ENCODE results near the gene TTBK2. TPM values are rescaled to one million over a fixed set of nuclear protein-coding genes. Genes with fewer than 3 reads are reported as not detected.

The TTBK2 gene
- total RNA-seq, 4 donors from 2014 or later, result 8.8 to 20.3 (median 16.2) TPM

DNA sequence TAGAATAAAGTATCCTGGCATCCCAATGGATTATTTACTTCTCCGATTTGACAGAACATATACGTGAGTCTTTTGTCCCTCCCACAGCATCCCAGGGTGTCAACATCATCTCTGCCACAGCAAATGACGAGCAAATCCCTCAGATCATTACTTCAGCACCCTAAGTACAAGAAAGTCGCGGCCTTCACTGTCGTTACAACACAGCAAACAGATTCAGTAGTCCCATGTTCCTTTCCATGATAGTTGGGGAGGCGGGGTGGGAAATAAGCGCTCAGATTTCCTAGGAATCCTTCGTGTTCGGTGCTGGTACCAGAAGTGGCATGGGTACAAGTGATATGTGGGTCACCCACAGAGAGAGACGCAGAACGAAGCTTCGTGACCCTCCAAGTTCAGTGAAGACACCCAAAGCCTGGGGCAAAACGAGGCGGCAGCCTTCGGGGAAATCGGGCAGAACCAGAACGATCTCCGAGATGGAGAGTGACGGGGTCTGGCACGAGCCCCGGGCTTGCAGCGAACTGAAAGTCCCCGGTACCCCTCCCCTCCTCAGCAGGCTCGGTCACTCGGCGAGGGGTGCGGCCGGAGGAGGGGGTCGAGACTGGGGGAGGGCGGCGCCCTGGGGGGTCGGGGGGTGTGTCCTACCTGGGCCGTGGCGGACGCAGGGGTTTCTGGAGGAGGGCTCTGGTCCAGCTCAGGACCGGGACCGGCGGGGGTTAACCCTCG is 619 bp downstream of the TTBK2 start:
- peaks cover 19 to 28% of the 10 kb centered on the region in 2 donors for H3K4me1 ChIP-seq
- H3K9me3 ChIP-seq, result no peaks in the 10 kb centered on the region
- no peaks in the 10 kb centered on the region for H3K27me3 ChIP-seq
- peak; percentile 7 to 20 for DNase-seq
- TF ChIP-seq POLR2A (IDR thresholded peaks at IDR 0.05) (peak in 1 of 2 donors; percentile 6), CTCF (IDR thresholded peaks at IDR 0.05 in 4 of 5, conservative IDR thresholded peaks at IDR 0.05 in 1 of 5) (no peak)
- peak overlapping the region; percentile 88 to 100 (median 90) for H3K4me3 ChIP-seq
- in situ Hi-C loops (cut with MboI; ENCODE audit: low sequenced_read_pairs in 4 of 4) (loop anchor here in 2 of 4 donors (5.0 to 10.0 kb wide), 2 partner anchors 215 to 218 kb away; no protein-coding TSS in a partner anchor), intact Hi-C loops (cut with DNase I; ENCODE audit: low total_unique reads) (loop anchor here (2.0 to 10.0 kb wide), 3 partner anchors 183 to 345 kb away; partner anchors contain the start of genes CCNDBP1, CDAN1 and STARD9)
- H3K36me3 ChIP-seq, result no peaks in the 10 kb centered on the region
- ATAC-seq, result peak; percentile 11 to 27
- peak overlapping the region; percentile 88 to 94 (median 91) for H3K27ac ChIP-seq

DNA sequence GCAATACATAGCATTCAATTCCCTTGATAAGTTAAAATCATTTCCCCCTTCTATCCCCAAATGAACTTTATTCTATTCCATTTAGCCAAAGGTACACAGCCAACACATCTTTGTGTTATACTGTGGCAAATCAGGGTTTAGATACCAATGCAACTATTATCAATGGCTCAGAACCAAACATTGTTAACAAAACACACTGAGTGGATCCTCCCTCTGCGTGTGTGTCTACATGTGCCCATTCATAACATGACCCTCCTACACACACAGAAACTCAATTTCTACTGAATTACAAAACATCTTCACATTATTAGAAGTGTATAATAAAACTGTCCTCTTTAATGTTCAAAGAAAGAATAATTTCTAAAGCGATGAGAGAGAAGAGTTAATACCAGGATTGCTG is 1.3 kb downstream of the TTBK2 start:
- peak overlapping the region; percentile 88 to 94 (median 91) for H3K27ac ChIP-seq
- TF ChIP-seq POLR2A (IDR thresholded peaks at IDR 0.05) (no peak), CTCF (IDR thresholded peaks at IDR 0.05 in 4 of 5, conservative IDR thresholded peaks at IDR 0.05 in 1 of 5) (no peak)
- no peaks in the 10 kb centered on the region for H3K9me3 ChIP-seq
- H3K4me1 ChIP-seq, result peaks cover 21 to 30% of the 10 kb centered on the region in 2 donors
- H3K4me3 ChIP-seq, result peak overlapping the region; percentile 88 to 100 (median 90)
- no peaks in the 10 kb centered on the region for H3K27me3 ChIP-seq
- in situ Hi-C loops (cut with MboI; ENCODE audit: low sequenced_read_pairs in 4 of 4), result no loop called here
- no peak for DNase-seq
- no peak for ATAC-seq
- no peaks in the 10 kb centered on the region for H3K36me3 ChIP-seq
- intact Hi-C loops (cut with DNase I; ENCODE audit: low total_unique reads), result no loop called here

DNA sequence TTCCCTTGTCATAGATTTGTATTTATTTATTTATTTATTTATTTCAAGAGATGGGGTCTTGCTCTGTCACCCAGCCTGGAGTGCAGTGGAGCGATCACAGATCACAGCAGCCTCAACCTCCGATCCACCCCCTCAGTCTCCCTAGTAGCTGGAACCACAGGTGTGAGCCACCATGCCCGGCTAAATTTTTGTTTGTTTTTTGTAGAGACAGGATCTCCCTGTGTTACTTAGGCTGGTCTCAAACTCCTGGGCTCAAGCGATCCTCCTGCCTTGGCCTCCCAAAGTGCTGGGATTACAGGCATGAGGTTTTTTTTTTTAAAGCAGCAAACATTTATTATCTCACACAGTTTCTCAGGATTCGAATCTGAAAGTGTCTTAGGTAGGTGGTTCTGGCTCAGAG is 2.5 kb downstream of the TTBK2 start:
- TF ChIP-seq CTCF (IDR thresholded peaks at IDR 0.05 in 4 of 5, conservative IDR thresholded peaks at IDR 0.05 in 1 of 5) (no peak), POLR2A (IDR thresholded peaks at IDR 0.05) (no peak)
- in situ Hi-C loops (cut with MboI; ENCODE audit: low sequenced_read_pairs in 4 of 4) (no loop called here), intact Hi-C loops (cut with DNase I; ENCODE audit: low total_unique reads) (no loop called here)
- ATAC-seq (no peak), DNase-seq (no peak)
- H3K4me3 ChIP-seq, result no peak overlapping the region
- H3K4me1 ChIP-seq, result peaks cover 21 to 30% of the 10 kb centered on the region in 2 donors
- no peak overlapping the region for H3K27ac ChIP-seq
- H3K9me3 ChIP-seq, result no peaks in the 10 kb centered on the region
- H3K36me3 ChIP-seq, result no peaks in the 10 kb centered on the region
- no peaks in the 10 kb centered on the region for H3K27me3 ChIP-seq

- TF ChIP-seq CTCF (IDR thresholded peaks at IDR 0.05 in 4 of 5, conservative IDR thresholded peaks at IDR 0.05 in 1 of 5) (no peak), POLR2A (IDR thresholded peaks at IDR 0.05) (no peak)
- DNase-seq (no peak), ATAC-seq (no peak)
- intact Hi-C loops (cut with DNase I; ENCODE audit: low total_unique reads), result no loop called here
- Histone ChIP-seq H3K9me3 (no peaks in the 10 kb centered on the region), H3K4me1 (peaks cover 26 to 32% of the 10 kb centered on the region in 2 donors), H3K4me3 (no peak overlapping the region), H3K36me3 (no peaks in the 10 kb centered on the region), H3K27ac (no peak overlapping the region), H3K27me3 (no peaks in the 10 kb centered on the region)
- in situ Hi-C loops (cut with MboI; ENCODE audit: low sequenced_read_pairs in 4 of 4), result no loop called here
These were observed 4.8 kb downstream of the TTBK2 start for GRCh38 chr15:42915654-42916315.

Measured in gastrocnemius medialis (tissue), 4 donors.